ENCODE results near the gene PIGS.

DNA sequence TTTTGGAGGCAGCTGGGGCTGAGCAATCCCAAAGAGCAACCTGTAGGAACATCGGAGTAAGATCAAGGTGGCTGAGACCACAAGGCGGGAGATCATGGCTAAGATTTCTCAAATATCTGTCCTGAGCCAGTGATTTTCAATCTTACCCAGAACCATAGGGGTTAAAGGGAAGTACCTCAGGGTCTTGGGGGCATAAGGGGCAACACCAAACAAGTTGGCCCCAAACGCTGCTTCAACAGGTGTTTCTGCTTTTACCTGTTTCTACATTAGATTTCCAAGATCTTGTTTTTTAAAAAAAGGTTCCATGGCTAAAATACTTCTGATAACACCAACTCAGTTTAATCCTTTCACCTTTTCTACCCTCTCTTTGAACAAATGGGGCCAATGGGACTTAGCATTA lies 16.3 kb downstream of the PIGS start:
- TF ChIP-seq, protein P1, sequence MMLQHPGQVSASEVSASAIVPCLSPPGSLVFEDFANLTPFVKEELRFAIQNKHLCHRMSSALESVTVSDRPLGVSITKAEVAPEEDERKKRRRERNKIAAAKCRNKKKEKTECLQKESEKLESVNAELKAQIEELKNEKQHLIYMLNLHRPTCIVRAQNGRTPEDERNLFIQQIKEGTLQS (IDR thresholded peaks at IDR 0.05), result no peak
- TF ChIP-seq RAD21 (IDR thresholded peaks at IDR 0.05), result no peak
- TF ChIP-seq, protein P2, sequence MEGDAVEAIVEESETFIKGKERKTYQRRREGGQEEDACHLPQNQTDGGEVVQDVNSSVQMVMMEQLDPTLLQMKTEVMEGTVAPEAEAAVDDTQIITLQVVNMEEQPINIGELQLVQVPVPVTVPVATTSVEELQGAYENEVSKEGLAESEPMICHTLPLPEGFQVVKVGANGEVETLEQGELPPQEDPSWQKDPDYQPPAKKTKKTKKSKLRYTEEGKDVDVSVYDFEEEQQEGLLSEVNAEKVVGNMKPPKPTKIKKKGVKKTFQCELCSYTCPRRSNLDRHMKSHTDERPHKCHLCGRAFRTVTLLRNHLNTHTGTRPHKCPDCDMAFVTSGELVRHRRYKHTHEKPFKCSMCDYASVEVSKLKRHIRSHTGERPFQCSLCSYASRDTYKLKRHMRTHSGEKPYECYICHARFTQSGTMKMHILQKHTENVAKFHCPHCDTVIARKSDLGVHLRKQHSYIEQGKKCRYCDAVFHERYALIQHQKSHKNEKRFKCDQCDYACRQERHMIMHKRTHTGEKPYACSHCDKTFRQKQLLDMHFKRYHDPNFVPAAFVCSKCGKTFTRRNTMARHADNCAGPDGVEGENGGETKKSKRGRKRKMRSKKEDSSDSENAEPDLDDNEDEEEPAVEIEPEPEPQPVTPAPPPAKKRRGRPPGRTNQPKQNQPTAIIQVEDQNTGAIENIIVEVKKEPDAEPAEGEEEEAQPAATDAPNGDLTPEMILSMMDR (IDR thresholded peaks at IDR 0.05; ENCODE audit: low read depth, low read length, missing input control), result no peak
- no peak for TF ChIP-seq EGR1 (IDR thresholded peaks at IDR 0.05; ENCODE audit: low read depth in 2 of 2)
- TF ChIP-seq TAF1 (conservative IDR thresholded peaks at IDR 0.05), result no peak
